Stomach smooth muscle (tissue), 2 donors: Measurements from ENCODE around the gene DEDD.

Experiments
- H3K27ac ChIP-seq: one replicate; pipeline ENCODE4 v1.7.0; 2013; ENCODE audit warnings: mild to moderate bottlenecking, low read length, inconsistent platforms
- H3K27me3 ChIP-seq, 2 donors: one replicate each; pipeline ENCODE4 v1.7.0; 2013; ENCODE audit warnings: low read length in 2 of 2; ENCODE audit not compliant: insufficient read depth in 2 of 2, control insufficient read depth in 1 of 2
- H3K36me3 ChIP-seq, 2 donors: one replicate each; pipeline ENCODE4 v1.7.0; 2013; ENCODE audit warnings: low read length in 2 of 2; ENCODE audit not compliant: control insufficient read depth in 2 of 2, insufficient read depth in 2 of 2
- H3K4me1 ChIP-seq: one replicate; pipeline ENCODE4 v1.7.0; 2013; ENCODE audit warnings: low read length; ENCODE audit not compliant: control insufficient read depth, insufficient read depth
- H3K4me3 ChIP-seq, 2 donors: one replicate each; pipeline ENCODE4 v1.7.0; 2013; ENCODE audit warnings: low read length in 2 of 2
- H3K9ac ChIP-seq, 2 donors: one replicate each; pipeline ENCODE4 v1.7.0; 2013; ENCODE audit warnings: low read length in 2 of 2, mild to moderate bottlenecking in 1 of 2
- H3K9me3 ChIP-seq, 2 donors: one replicate each; pipeline ENCODE4 v1.7.0; 2013; ENCODE audit warnings: low read length in 2 of 2; ENCODE audit not compliant: control insufficient read depth in 2 of 2
- donor health status: healthy.
- donor health status: Pancreatic carcinoma.

The DEDD gene

DNA sequence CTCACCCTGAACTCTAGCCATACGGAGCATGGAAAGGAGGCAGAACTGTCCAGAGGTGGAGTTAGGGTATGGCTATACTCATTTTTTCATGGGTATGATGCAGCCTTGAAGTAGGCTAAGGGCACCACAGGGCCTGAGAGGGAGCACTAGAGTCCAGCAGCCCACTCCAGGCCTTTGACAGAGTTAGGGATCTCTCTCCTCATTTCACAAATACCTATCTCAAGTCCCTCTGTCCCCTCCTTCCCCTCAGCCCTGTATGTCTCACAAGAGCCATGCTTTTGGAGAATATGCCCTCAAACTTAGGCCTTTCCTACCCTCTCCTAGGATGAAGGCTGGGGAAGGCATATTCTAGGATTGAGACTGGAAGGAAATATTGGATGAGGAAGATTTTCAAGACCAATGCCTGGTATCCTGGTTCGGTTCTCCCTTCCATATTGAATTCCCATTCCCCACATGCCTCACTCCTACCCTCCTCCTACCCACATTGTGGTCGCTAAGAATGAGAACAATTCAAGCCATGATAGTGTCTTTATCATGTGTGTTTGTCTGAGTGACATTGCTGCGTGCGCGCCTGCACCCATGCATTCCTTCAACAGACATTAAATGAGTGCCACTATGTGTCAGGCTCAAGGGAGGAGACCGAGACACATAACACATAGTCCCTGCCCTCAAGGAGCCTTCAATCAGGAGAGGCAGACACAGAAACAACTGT, 40.5 kb downstream of the DEDD start:
- H3K9ac ChIP-seq: no peak overlapping the region
- H3K36me3 ChIP-seq: no peaks in the 10 kb centered on the region
- H3K27me3 ChIP-seq: no peaks in the 10 kb centered on the region
- peaks cover 2% of the 10 kb centered on the region for H3K4me1 ChIP-seq
- no peak overlapping the region for H3K4me3 ChIP-seq
- no peaks in the 10 kb centered on the region for H3K9me3 ChIP-seq
- no peak overlapping the region for H3K27ac ChIP-seq

DNA sequence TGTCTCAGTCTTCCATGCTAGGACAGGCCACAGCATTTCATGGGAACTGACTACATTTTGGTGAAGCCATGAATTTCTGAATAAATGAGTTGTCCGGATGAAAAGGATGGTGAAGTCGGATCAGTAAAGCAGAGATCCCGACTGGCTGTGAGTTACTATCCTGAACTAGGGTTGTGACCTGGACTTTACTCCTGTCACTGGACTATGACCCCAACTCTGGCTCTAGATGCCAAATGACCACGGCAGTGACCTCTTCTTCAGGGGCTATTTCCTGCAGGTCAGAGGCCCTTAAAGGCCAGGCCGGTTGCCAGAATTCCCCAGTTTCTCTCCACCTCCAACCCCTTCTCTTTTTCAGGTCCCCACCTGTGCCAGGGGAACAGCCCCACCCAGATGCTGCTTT, 41.4 kb downstream of the DEDD start:
- Histone ChIP-seq H3K9ac (no peak overlapping the region), H3K27me3 (no peaks in the 10 kb centered on the region), H3K4me3 (no peak overlapping the region), H3K4me1 (no peaks in the 10 kb centered on the region), H3K27ac (no peak overlapping the region), H3K36me3 (no peaks in the 10 kb centered on the region), H3K9me3 (no peaks in the 10 kb centered on the region)

DNA sequence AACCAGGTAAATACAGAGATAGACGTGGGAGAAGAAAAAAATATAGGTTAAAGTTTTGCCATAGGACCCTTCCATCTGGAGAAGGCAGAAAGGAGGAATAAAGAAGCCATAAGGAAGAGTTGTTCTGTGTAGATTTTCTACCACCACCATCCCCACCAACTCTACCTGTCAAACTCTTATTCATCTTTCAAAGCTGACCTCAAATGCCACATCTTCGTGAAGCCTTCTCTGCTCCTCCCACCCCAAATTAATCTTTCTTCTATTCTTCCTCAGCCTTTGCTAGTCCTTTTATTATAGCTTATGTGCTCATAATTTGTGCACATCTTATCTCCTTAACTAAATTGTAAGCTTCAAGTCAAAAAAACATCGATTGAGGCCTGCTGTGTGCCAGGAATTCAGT, 41.9 kb downstream of the DEDD start:
- Histone ChIP-seq H3K27me3 (no peaks in the 10 kb centered on the region), H3K36me3 (no peaks in the 10 kb centered on the region), H3K9me3 (no peaks in the 10 kb centered on the region), H3K4me3 (no peak overlapping the region), H3K4me1 (no peaks in the 10 kb centered on the region), H3K9ac (no peak overlapping the region), H3K27ac (no peak overlapping the region)

DNA sequence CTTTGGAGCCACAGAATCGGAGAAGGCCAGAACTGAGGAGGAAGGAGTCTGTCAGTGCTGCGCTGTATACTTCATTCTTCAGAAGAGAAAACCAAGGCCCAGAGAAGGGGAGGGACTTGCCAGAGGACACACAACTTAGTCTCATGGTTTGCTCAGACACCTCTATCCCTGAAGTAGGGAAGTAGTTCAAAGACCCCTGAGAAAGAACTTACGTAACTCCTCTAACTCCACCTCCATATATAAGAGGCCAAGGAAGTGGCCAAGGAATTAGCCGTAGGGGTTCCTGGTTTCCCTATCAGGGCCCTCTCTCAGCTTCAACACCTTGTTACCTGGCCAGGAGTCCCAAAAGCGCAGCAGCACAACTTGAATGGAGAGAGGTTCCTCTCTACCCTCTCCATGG, 42.5 kb downstream of the DEDD start:
- H3K27ac ChIP-seq: no peak overlapping the region
- H3K36me3 ChIP-seq: no peaks in the 10 kb centered on the region
- no peaks in the 10 kb centered on the region for H3K9me3 ChIP-seq
- no peaks in the 10 kb centered on the region for H3K27me3 ChIP-seq
- H3K9ac ChIP-seq: no peak overlapping the region
- H3K4me3 ChIP-seq: no peak overlapping the region
- H3K4me1 ChIP-seq: no peaks in the 10 kb centered on the region

DNA sequence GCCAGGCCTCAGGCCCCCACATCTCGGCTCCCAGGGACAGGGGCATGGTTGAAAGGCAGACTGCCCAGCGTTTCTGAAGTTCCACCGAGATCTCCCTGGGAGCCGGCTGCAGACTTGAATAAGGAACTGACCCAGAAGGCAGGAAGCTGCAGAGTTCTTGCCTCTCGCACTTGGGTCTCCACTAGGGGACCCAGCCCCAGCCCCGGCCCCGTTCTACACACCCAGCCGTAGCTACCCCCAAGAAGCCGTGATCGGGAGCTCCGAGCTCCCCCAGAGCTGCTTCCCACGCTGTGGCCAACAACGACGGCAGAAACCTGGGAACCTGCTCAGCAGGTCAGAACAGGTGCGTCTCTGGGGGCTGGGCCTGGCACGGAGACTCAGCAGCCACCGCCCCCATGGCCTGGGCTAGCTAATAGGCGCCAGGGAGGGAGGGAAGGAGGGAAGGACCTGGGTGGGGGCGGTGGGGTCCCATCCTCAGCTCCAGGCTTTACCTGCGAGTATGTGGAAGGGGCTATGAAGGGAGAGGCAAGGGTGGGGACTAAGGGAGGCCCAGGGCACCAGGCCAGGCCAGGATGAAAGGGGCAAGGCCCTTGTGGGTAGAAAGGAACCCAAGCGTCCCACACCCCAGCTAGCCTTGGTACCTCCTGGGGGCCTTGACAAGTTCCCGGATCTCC, 43.1 kb downstream of the DEDD start, which contains the start of gene NECTIN4:
Gene NECTIN4 (minus strand): TSS at position 308 of the 674 bp plus-strand sequence. CDS start 262 bp downstream, at position 46.
- no peaks in the 10 kb centered on the region for H3K9me3 ChIP-seq
- H3K4me1 ChIP-seq: no peaks in the 10 kb centered on the region
- no peak within 1 kb of the TSS for H3K27ac ChIP-seq
- H3K4me3 ChIP-seq: no peak within 1 kb of the TSS
- no peak within 1 kb of the TSS for H3K9ac ChIP-seq
- H3K27me3 ChIP-seq: no peaks in the 10 kb centered on the region
- no peaks in the 10 kb centered on the region for H3K36me3 ChIP-seq

DNA sequence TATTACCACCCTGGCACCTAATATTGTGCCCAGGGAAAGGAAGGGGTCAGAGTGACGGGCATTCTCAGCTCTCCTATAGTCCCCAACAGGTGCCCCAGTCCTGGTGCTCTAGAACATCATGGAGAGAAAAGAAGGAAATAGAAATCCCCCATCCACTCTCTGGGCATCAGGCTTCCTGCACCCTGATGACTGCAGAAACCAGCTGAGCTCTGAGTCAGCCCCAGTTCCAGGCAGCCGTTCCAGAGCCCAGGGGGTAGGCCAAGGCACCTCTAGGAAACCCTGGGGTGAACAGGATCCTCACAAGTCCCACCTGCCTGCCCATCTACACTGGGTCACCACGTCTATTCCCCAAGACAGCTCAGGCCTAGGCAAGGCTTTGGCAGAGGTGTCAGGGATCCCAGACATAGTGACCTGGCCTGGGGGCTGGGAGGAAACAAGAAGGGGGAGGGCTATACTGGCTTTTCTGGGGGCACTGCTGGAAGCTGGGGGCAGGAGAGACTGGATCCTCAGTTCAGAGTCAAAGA, 43.8 kb downstream of the DEDD start:
- no peak overlapping the region for H3K4me3 ChIP-seq
- H3K27me3 ChIP-seq: no peaks in the 10 kb centered on the region
- H3K4me1 ChIP-seq: no peaks in the 10 kb centered on the region
- no peaks in the 10 kb centered on the region for H3K9me3 ChIP-seq
- no peak overlapping the region for H3K9ac ChIP-seq
- no peaks in the 10 kb centered on the region for H3K36me3 ChIP-seq
- H3K27ac ChIP-seq: no peak overlapping the region

DNA sequence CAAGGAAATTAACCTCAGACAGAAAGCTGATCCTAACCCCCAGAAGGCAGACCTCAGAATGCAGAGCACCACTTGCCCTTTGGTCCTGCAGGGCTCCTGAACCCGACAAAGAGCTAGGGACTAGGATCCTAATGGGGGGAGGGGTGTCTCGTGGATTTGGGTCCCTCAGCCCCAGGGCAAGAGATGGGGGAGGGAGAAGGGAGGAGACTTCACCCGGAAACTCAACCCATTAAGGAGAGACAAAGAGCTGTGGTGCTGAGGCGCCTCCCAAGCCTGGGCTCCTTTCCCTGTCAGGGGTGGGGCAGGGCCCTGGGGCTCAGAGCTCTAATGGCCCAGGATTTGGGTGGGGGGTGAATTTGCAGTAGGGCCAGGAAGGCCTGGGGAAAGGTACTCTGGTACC, 46.0 kb downstream of the DEDD start:
- no peaks in the 10 kb centered on the region for H3K9me3 ChIP-seq
- no peaks in the 10 kb centered on the region for H3K4me1 ChIP-seq
- no peak overlapping the region for H3K9ac ChIP-seq
- H3K27me3 ChIP-seq: no peaks in the 10 kb centered on the region
- no peaks in the 10 kb centered on the region for H3K36me3 ChIP-seq
- H3K27ac ChIP-seq: no peak overlapping the region
- H3K4me3 ChIP-seq: no peak overlapping the region

DNA sequence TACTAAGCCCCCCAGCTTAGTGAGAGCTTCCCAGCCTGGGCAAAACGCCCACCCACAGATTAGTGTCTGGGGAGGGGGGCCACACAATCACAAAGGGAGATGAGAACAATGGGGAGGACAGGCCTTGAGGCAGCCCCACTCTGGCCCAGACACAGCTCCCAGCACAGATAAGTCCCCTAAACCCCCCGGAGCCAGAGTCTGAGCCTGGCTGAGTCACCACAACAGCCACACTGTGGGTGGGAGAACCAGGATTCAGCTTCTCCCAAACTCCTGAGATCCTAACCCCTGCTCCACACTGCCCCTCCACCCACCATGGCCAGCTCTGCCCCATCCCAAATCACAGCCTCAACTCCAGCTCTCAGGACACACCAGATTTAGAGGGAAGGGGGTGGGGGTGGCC, 47.3 kb downstream of the DEDD start:
- H3K9me3 ChIP-seq: no peaks in the 10 kb centered on the region
- no peaks in the 10 kb centered on the region for H3K4me1 ChIP-seq
- H3K4me3 ChIP-seq: no peak overlapping the region
- H3K27ac ChIP-seq: no peak overlapping the region
- no peaks in the 10 kb centered on the region for H3K36me3 ChIP-seq
- no peak overlapping the region for H3K9ac ChIP-seq
- H3K27me3 ChIP-seq: no peaks in the 10 kb centered on the region

DNA sequence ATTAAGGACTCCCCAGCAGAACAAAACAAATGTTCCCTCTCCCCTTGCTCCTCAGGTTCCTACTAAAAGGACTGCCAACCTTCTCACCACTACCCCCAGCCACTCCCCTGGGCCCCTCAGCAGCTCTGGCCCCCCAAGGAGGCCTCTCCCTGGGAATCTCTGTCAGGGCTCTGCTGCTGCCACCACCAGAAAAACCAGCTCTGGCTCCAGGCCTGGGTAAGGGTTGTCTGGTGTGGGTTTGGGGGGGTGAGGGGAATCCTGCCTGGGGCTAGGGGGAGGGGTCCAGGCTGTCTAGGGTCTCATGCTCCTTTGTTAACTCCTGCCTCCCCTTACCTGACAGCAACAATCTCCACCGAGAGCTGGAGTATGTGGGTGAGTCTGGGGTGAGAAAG, 47.9 kb downstream of the DEDD start:
- H3K9ac ChIP-seq: no peak overlapping the region

DNA sequence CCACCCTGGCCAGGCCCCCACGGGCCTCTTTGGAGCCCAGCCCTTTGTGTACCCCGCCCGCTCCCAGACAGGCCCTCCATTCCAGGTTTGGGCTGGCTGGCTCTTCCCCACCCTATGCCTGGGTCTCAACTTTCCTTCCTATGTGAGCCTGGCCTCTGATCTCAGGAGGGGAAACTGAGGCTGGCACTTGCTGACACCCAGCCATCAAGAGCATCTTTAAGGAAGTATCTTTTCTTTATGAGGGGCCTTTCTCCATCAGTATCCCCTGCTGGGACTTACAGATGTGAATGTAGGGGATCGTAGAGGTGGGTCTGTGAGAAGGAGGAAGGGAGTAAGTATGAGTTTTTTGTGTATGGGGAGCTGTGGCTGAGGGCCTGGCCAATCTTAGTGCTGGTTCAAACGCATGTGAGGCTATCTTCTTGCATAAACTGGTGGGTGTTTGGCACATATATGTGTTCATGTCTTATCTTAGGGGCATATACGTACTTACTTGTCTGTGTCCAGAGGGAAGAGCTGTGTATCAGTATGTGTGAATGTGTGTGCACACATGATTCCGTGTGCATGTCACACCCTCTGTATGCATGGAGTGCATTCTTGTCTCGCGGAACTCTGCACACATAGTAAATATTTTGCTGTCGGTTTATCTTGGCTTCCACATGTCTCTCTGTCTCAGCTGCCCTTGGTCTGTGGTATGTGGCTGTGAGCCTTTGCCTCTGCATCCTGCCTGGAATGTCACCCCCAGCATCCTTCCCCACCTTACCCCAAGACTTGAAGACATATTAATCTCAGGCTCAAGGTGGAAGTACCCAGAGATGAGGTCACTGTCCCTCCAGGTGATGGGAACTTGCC, 48.5 kb downstream of the DEDD start:
- no peaks in the 10 kb centered on the region for H3K36me3 ChIP-seq
- H3K9ac ChIP-seq: no peak overlapping the region
- H3K27ac ChIP-seq: no peak overlapping the region
- H3K4me3 ChIP-seq: no peak overlapping the region
- no peaks in the 10 kb centered on the region for H3K4me1 ChIP-seq
- H3K9me3 ChIP-seq: no peaks in the 10 kb centered on the region
- peaks cover 0 to 9% of the 10 kb centered on the region in 2 donors for H3K27me3 ChIP-seq

More for the DNA sequence above, 47.9 kb downstream of the DEDD start:
- no peaks in the 10 kb centered on the region for H3K9me3 ChIP-seq
- H3K36me3 ChIP-seq: no peaks in the 10 kb centered on the region
- no peak overlapping the region for H3K27ac ChIP-seq
- H3K27me3 ChIP-seq: peaks cover 0 to 2% of the 10 kb centered on the region in 2 donors
- no peaks in the 10 kb centered on the region for H3K4me1 ChIP-seq
- no peak overlapping the region for H3K4me3 ChIP-seq
